Measurements from ENCODE around the gene MYH7.

Gene MYH7

DNA sequence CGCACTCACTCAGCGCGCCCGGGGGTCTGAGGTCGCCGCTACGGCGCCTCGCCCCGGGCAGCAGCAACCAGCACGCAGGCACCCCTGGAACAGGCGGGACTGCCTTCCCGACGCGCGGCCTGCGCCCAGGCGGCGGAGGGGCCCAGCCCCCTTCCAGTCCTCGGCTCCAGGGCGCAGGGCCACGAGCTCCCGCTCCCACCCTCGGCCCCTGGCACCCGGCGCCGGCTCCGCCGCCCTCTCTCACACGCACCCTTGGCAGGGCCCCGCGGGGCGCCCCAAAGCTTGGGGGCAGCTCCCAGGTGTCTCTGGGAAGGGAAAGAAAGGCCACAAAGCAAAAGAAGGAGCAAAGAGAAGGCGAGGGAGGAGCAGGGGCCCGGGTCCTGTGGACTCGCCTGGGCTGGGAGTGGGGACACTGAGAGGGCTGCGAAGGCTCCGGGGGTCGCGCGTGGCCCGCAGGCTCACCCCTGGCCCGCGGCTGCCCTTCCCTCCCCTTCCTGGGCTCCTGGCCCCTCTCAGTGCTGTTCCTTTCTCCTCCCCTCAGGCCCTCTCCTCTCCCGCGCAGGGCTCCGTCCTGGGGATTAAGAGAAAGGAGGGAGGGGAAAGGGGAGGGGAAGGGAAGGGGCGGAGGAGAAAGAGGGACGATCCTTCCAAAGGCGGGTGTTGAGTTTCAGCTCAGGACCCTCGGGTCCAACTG lies 69.6 kb downstream of the MYH7 start:
- TF ChIP-seq POLR2AphosphoS5 (IDR thresholded peaks at IDR 0.05; ENCODE audit: low read depth) (no peak), SPI1 (IDR thresholded peaks at IDR 0.05; ENCODE audit: borderline replicate concordance, low read depth) (no peak), GABPA (IDR thresholded peaks at IDR 0.05; ENCODE audit: low read depth) (no peak)
- TF ChIP-seq, protein P1, sequence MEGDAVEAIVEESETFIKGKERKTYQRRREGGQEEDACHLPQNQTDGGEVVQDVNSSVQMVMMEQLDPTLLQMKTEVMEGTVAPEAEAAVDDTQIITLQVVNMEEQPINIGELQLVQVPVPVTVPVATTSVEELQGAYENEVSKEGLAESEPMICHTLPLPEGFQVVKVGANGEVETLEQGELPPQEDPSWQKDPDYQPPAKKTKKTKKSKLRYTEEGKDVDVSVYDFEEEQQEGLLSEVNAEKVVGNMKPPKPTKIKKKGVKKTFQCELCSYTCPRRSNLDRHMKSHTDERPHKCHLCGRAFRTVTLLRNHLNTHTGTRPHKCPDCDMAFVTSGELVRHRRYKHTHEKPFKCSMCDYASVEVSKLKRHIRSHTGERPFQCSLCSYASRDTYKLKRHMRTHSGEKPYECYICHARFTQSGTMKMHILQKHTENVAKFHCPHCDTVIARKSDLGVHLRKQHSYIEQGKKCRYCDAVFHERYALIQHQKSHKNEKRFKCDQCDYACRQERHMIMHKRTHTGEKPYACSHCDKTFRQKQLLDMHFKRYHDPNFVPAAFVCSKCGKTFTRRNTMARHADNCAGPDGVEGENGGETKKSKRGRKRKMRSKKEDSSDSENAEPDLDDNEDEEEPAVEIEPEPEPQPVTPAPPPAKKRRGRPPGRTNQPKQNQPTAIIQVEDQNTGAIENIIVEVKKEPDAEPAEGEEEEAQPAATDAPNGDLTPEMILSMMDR (IDR thresholded peaks at IDR 0.05; ENCODE audit: insufficient read depth, low read length), result no peak
- TF ChIP-seq, protein P2, sequence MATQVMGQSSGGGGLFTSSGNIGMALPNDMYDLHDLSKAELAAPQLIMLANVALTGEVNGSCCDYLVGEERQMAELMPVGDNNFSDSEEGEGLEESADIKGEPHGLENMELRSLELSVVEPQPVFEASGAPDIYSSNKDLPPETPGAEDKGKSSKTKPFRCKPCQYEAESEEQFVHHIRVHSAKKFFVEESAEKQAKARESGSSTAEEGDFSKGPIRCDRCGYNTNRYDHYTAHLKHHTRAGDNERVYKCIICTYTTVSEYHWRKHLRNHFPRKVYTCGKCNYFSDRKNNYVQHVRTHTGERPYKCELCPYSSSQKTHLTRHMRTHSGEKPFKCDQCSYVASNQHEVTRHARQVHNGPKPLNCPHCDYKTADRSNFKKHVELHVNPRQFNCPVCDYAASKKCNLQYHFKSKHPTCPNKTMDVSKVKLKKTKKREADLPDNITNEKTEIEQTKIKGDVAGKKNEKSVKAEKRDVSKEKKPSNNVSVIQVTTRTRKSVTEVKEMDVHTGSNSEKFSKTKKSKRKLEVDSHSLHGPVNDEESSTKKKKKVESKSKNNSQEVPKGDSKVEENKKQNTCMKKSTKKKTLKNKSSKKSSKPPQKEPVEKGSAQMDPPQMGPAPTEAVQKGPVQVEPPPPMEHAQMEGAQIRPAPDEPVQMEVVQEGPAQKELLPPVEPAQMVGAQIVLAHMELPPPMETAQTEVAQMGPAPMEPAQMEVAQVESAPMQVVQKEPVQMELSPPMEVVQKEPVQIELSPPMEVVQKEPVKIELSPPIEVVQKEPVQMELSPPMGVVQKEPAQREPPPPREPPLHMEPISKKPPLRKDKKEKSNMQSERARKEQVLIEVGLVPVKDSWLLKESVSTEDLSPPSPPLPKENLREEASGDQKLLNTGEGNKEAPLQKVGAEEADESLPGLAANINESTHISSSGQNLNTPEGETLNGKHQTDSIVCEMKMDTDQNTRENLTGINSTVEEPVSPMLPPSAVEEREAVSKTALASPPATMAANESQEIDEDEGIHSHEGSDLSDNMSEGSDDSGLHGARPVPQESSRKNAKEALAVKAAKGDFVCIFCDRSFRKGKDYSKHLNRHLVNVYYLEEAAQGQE (IDR thresholded peaks at IDR 0.05; ENCODE audit: insufficient replicate concordance, low read depth), result no peak
- no peak for DNase-seq (ENCODE audit: low read depth in 1 of 2, low spot score in 1 of 2)
- H3K27me3 ChIP-seq (ENCODE audit: insufficient read depth, poor library complexity, severe bottlenecking), result peaks cover 49% of the 10 kb centered on the region
- no peak overlapping the region for H3K27ac ChIP-seq (replicated peaks)
- no peak overlapping the region for H3K4me3 ChIP-seq (replicated peaks; ENCODE audit: insufficient read depth, low read length)

DNA sequence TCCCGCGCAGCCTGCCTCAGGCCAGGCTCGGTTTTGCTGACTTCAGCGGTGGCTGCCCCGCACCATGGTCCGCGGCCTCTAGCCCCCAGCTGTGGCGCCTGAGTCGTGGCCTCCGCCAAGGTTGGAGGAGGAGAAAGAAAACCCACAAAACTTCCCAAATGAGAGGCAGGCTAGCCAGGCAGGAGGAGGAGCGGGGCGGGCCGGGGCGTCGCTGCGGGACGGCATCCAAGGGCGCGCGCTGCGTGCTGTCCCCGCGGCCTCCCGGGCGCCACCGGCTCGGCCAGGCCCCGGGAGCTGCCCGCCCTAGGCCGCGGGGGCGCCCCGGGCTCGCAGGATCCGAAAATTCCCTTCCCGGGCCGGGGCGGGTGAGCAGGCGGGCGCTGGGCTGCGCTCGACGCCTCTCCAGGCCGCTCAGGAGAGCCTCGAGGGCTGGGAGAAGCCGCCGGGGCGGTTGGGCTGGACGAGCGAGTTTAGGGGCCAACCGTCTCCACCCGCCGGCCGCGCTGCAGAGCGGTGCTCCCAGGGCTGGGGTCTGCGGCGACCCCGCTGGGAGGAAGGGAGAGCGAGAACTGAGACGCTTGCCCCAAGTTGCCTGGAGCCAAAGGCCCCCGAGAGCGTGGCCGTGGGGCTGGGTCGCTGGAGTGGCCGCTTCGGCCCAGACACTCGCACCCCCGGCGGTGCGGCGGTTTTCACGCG lies 70.3 kb downstream of the MYH7 start, which contains the start of gene EFS:
EFS (minus strand) TSS at position 137 of the 696 bp plus-strand sequence. CDS start 147 bp downstream, outside the sequence.
- TF ChIP-seq, protein P1 (IDR thresholded peaks at IDR 0.05; ENCODE audit: insufficient read depth, low read length), result no peak
- no peak for TF ChIP-seq GABPA (IDR thresholded peaks at IDR 0.05; ENCODE audit: low read depth)
- no peak for TF ChIP-seq SPI1 (IDR thresholded peaks at IDR 0.05; ENCODE audit: borderline replicate concordance, low read depth)
- TF ChIP-seq, protein P2 (IDR thresholded peaks at IDR 0.05; ENCODE audit: insufficient replicate concordance, low read depth), result no peak
- TF ChIP-seq POLR2AphosphoS5 (IDR thresholded peaks at IDR 0.05; ENCODE audit: low read depth), result no peak
- no peak for DNase-seq (ENCODE audit: low read depth in 1 of 2, low spot score in 1 of 2)
- no peak within 1 kb of the TSS for H3K4me3 ChIP-seq (replicated peaks; ENCODE audit: insufficient read depth, low read length)
- H3K27ac ChIP-seq (replicated peaks), result no peak within 1 kb of the TSS
- H3K27me3 ChIP-seq (ENCODE audit: insufficient read depth, poor library complexity, severe bottlenecking), result peaks cover 49% of the 10 kb centered on the region

DNA sequence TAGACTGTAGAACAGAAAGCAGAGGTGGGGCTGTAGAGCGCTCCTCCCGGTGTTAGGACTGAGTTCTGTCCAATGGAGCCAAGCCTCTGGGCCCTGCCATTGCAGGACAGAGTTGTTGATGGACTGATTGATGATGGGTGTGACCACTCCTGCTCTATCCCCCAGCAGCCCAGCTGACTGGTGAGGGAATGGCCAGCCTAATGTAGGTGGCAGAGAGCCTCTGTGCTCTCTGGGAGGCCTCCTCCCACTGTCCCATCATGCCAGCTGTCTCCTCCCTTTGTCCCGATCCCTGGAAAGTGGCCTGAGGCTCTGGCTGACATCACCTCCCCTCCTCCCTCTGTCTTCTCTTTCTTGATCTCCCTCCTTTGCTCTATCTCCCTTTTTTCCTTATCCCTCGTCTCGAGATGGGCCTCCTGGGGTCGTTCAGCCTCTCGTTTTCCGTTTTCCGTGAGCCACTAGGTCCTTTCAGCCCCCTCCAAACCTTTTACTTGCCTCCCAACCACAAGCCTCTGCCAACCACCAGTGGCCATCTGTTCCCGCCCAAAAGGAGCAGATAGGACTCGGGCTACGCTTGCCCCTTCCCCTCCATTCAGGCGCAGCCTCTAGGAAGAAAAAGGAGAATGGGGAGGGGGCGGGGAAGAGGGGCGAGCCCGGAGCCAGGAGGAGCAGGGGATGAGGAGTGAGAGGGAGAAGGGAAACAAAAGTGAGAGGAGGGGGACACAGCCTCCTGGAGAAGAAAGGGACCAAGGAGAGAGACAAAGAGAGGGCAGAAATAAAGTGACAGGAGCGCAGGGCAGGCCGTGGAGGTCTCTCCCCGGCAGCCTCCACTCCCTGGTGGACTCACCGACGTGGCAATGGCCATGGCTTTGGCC lies 71.1 kb downstream of the MYH7 start:
- peaks cover 49% of the 10 kb centered on the region for H3K27me3 ChIP-seq (ENCODE audit: insufficient read depth, poor library complexity, severe bottlenecking)
- H3K4me3 ChIP-seq (replicated peaks; ENCODE audit: insufficient read depth, low read length), result no peak overlapping the region
- DNase-seq (ENCODE audit: low read depth in 1 of 2, low spot score in 1 of 2), result no peak
- H3K27ac ChIP-seq (replicated peaks), result no peak overlapping the region
- TF ChIP-seq, protein P1 (IDR thresholded peaks at IDR 0.05; ENCODE audit: insufficient read depth, low read length), result no peak
- TF ChIP-seq SPI1 (IDR thresholded peaks at IDR 0.05; ENCODE audit: borderline replicate concordance, low read depth) (no peak), POLR2AphosphoS5 (IDR thresholded peaks at IDR 0.05; ENCODE audit: low read depth) (no peak), GABPA (IDR thresholded peaks at IDR 0.05; ENCODE audit: low read depth) (no peak)
- TF ChIP-seq, protein P2 (IDR thresholded peaks at IDR 0.05; ENCODE audit: insufficient replicate concordance, low read depth), result no peak

All from HL-60 (cell line).